CD4-positive, alpha-beta T cell treated with Interleukin-10 for 1 hour (primary cell): ENCODE results near the gene FAIM2.
"Not testable (repeated sequence)": the region's sequence is repeated elsewhere in the genome, so short reads cannot be mapped to it uniquely, and the experiment has no call there.

Experiments
- DNase-seq: peaks from one replicate; pipeline ENCODE4 v3.0.0-alpha.2; 2020

The FAIM2 gene

DNA sequence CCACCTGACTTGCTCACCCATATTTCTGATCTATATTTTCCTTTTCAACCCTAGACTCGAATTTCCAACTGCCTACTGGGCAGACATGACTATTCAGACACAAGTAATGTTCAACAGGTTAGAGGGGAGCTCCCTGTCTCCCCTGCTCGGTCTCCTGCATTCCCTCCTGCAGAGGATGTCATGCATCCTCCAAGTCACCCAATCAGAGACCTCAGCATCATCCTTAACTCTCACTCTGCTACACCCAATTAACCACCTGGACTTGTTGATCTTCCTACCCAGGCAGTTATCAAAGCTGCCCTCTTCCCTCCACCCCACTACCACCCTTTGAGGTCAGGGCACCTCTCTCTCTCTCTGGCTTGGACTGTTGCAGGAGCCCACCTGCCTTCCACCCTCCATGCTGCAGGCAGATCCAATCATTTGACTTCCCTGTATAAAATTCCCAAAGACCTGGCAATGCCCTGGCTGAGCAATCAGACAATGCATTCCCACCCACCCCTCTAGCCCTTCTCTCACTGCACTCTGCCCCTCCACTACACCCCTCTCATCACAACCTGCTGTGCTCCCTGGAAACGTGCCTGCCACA, 10.9 kb downstream of the FAIM2 start:
- no peak for DNase-seq

DNA sequence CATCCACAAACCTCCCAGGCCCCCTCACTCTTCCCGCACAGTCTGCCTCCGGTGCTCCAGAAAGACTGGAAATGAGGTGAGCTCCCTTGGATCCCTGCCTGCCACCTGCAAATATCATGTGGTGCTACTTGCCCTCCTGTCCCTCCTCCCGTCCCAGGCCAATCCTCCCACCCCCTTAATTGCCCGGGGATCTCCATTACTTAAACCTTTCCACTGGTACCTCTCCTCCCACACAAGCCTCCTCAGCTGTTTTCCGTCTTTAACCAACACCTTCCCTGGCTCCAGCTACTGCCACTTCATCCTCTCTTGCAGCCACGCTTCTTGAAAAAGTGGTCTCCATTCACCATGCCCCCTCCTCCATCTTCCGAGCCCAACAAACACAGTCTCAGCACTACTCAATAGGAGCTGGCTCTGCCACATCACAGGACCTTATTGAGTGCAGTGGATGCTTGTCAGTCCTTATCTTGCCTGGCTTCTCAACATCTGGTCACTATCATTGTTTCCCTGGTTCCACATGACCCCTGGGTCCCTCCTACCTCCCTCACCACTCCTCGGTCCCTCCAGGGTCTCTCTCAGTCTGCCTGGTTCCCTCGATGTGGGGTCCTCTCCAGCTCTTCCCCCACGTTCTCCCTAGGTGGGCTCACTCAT, 11.5 kb downstream of the FAIM2 start:
- DNase-seq, result no peak

DNA sequence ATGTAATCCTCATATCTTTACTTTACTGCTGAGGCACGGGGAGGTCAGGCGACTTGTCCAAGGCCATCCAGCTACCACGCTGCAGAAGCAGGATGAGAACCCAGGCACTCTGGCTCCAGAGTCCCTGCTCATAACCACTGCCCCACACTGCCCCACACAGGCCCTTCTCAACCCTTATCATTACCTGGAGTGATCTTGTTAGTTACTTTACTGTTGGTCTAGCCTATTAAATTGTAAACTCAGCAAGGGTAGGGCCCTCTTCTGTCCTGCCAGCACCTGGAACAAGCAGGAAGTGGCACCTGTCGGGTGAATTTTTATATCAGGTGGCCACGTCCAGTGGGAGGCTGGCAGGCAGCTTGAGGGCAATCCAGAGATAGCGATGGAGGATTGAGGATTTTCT, 12.2 kb downstream of the FAIM2 start:
- no peak for DNase-seq

DNA sequence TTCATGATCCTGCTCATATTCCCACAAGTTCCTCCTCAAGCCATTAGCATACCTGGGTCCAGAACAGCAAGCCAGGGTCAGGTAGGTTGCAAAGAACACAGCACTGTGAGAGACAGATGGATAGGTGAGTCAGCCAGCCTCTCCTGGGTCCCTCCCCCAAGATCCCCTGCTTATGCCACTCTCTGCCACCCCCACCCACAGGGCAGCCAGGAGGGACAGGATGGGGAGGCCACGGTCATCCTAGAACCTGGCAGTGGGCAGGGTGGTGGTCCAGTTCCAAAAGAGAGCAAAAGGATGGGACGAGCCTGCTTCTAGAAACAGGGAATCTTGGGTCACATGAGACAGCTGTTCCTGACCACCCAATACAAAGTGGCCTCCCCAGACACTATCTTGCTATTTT, 12.7 kb downstream of the FAIM2 start:
- DNase-seq, result no peak

DNA sequence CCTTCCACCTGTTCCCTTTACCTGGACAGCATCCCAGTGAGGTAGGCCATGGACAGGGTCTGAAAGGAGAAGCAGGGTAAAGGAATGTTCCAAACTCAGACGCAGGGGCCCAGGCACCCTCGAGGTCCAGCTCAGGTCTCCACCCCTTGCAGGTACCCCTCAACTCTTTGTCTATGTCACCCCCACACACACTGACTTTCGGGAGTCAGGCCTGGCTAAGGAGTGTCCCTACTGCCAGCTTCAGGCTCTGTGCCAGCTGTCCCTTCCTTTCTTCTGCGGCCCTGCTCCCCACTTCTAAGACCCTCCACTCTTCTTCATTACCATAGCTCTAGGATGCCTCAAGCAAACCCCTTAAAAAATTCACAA, 13.6 kb downstream of the FAIM2 start:
- DNase-seq, result no peak

- no peak for DNase-seq
These were observed 14.2 kb downstream of the FAIM2 start for GRCh38 chr12:49889361-49890095.

- no peak for DNase-seq
These were observed 15.1 kb downstream of the FAIM2 start for GRCh38 chr12:49888461-49889151.

- no peak for DNase-seq
These were observed 15.9 kb downstream of the FAIM2 start for GRCh38 chr12:49887536-49888401.

DNA sequence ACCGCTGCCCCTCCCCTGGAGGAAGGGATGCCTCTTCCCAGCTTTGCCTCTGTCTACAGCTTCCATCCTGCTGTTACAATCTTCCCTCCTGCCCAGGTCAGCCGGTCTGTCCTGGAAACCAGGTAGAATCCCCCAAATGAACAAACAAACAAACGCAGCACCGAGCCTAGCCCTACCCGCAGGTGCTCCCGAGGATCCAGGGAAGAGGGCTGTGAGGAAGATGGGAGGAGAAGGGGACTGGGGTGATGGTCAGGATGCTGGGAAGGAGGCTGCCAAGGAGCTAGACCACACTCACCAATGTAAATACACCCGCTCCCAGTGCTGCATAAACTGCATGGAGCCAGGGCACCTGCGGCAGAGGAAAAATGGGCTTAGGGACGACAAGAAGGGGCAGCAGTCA, 16.6 kb downstream of the FAIM2 start:
- no peak for DNase-seq

GRCh38 chr12:49885663-49886461, 17.8 kb downstream of the FAIM2 start:
- no peak for DNase-seq

GRCh38 chr12:49885118-49885517, 18.6 kb downstream of the FAIM2 start:
- DNase-seq, result no peak

GRCh38 chr12:49882851-49883464, 20.7 kb downstream of the FAIM2 start:
- no peak for DNase-seq

DNA sequence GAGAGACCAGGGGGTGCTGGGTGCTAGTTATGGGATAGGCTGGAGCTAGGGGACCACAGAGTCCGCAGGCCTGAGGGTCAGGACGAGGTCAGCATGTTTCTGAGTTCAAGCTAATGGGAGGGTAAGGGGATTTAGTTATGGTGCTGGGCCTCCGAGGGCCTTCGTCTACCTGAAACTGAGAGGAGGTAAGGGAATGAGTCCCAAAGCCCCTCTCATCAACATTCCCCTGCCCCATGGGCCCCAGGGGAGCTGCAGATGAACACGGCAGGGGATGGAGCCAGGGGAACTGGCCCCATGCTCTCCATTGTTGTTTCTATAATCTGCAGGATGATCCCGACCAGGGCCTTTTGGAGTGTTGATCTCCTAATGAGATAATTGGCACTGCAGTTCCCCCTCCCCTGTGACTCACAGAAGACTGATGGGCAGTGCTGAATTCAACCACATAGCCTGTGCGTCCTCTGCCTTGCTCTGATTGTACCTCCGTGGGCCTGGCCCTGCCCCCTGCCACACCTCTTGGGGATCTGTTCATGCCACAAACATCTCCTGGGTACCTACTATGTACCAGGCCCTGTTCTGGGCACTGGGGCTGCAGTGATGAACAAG, 21.4 kb downstream of the FAIM2 start:
- DNase-seq, result no peak

- DNase-seq, result no peak
These were observed 22.1 kb downstream of the FAIM2 start for GRCh38 chr12:49881415-49882247.

DNA sequence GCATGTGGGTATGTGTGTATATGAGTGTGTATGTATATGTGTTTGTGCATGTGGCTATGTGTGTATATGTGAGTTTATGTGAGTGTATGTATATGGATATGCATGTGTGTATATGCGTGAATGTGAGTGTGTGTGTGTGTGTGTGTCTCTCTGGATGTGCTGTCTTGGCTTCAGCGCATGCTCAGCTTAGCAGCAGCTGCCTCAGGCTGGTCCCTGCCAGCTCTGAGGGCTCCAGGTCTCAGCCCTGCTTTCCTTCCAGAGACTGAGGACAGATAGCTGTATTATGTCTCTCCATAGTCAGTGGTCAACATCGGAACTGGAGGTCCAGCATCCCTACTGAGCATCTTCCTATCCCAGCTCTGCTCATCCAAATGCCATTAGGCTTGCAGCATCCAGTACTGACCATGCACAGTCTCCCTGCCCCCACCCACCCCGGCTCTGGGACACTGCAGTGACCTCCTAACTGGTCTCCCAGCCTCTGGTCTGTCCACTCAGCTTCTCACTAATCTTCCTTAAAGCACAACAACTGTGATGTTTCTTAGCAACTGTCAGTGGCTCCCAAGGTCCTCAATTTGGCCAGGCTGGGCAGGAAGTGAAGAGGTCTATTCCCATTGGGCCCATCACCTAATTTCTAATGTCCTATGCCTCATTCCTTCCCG, 22.8 kb downstream of the FAIM2 start:
- no peak for DNase-seq

GRCh38 chr12:49879065-49879464, 24.6 kb downstream of the FAIM2 start:
- DNase-seq, result not testable (repeated sequence)

DNA sequence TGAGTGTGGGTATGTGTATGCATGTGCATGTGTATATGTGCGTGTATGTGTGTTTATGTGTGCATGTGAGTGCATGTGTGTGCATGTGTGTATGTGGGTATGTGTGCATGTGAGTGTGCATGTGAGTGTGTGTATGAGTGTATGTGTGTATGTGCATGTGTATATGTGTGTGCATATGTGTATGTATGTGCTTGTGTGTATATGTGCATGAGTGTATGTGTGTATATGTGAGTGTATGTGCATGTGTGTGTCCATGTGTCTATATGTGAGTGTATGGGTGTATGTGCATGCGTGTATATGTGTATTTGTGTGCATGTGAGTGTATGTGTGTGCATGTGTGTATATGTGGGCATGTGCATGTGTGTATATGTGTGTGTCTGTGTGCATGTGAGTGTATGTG, 25.7 kb downstream of the FAIM2 start:
- DNase-seq, result no peak

- no peak for DNase-seq
These were observed 26.6 kb downstream of the FAIM2 start for GRCh38 chr12:49877066-49877465.

DNA sequence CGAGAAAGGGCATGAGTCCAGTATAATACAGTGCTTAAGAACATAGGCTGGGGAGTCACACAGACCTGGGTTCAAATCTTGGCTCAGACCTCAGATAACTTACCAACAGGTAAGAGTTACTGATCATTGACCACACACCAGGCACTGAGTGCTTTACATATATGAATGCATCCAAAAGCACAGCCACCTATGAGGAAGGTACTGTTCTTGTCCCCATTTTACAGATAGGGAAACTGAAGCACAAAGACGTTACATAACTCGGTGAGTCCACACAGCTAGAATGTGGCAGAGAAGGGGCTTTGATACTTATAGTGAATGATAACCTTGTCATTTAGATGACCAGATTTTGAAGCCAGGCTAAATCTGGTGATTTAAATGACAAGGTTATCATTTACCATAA, 27.6 kb downstream of the FAIM2 start:
- no peak for DNase-seq
